GM04504 (cell line): ENCODE results near the gene TUBB8B.
"Not testable (repeated sequence)": the region's sequence is repeated elsewhere in the genome, so short reads cannot be mapped to it uniquely, and the experiment has no call there.

Experiments
- DNase-seq: peaks from one replicate; pipeline ENCODE4 v3.0.0-alpha.2; 2012; ENCODE audit warnings: low read depth

The TUBB8B gene

DNA sequence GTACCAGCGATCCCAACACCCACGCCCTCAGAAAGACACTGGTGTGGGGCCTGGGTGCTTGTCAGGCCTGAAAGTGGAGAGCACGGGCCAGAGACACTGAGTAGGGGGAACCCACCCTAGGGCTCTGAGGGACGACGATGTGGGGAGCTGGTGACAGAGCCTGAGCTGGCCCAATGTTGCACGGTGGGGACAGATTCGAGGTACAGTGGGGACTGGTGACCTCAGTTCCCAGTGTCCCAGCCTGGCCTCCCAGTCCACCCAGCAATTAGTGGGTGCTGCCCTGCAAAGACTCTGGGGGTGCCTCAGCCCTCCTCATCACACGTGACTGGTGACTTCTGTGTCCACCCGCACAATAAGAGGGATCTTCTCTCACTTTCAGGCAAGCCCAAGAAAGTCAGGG lies 36.6 kb downstream of the TUBB8B start:
- not testable (repeated sequence) for DNase-seq

DNA sequence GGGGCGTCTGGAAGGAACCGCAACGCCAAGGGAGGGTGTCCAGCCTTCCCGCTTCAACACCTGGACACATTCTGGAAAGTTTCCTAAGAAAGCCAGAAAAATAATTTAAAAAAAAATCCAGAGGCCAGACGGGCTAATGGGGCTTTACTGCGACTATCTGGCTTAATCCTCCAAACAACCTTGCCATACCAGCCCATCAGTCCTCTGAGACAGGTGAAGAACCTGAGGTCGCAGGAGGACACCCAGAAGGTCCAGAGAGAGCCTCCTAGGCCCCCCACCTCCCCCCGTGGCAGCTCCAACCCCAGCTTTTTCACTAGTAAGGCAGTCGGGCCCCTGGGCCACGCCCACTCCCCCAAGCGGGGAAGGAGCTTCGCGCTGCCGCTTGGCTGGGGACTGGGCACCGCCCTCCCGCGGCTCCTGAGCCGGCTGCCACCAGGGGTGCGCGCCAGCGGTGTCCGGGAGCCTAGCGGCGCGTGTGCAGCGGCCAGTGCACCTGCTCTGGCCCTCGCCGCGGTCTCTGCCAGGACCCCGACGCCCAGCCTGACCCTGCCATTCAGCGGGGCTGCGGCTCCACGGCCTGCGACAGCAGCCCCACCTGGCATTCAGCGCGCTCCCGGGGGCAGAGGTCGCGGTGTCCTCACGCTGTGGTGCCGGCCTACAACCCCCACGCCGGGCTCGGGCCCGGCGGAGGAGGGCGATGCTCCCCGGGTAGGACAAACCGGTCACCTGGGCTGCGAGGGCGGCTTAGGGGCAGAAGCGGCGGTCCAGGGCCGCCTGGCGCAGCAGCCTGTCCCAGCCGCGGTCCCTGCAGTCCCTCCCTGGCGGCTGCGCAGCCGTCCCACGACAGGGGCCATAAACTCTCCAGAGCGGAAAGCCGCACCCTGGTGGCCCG lies 37.8 kb downstream of the TUBB8B start:
- not testable (repeated sequence) for DNase-seq

DNA sequence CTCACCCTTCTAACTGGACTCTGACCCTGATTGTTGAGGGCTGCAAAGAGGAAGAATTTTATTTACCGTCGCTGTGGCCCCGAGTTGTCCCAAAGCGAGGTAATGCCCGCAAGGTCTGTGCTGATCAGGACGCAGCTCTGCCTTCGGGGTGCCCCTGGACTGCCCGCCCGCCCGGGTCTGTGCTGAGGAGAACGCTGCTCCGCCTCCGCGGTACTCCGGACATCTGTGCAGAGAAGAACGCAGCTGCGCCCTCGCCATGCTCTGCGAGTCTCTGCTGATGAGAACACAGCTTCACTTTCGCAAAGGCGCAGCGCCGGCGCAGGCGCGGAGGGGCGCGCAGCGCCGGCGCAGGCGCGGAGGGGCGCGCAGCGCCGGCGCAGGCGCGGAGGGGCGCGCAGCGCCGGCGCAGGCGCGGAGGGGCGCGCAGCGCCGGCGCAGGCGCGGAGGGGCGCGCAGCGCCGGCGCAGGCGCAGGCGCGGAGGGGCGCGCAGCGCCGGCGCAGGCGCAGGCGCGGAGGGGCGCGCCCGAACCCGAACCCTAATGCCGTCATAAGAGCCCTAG lies 38.7 kb downstream of the TUBB8B start:
- DNase-seq = not testable (repeated sequence)

DNA sequence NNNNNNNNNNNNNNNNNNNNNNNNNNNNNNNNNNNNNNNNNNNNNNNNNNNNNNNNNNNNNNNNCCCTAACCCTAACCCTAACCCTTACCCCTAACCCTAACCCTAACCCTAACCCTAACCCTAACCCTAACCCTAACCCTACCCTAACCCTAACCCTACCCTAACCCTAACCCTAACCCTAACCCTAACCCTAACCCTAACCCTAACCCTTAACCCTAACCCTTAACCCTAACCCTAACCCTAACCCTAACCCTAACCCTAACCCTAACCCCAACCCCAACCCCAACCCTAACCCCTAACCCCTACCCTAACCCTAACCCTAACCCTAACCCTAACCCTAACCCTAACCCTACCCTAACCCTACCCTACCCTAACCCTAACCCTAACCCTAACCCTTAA lies 39.5 kb downstream of the TUBB8B start:
- DNase-seq = not testable (repeated sequence)
